Activated CD4-positive, alpha-beta T cell treated with anti-CD3 and anti-CD28 coated beads, Interleukin-2, amount 50 U/mL, for 48 hours (primary cell): Measurements from ENCODE around the gene HAAO.
"Not testable (repeated sequence)": the region's sequence is repeated elsewhere in the genome, so short reads cannot be mapped to it uniquely, and the experiment has no call there.

Experiments used
- DNase-seq, 2 experiments: peaks; one replicate each; pipeline ENCODE4 v3.0.0-alpha.2; 2020

HAAO gene

GRCh38 chr2:42743659-42743990 lies 48.8 kb downstream of the HAAO start:
- DNase-seq: no peak

GRCh38 chr2:42742740-42743658 lies 49.4 kb downstream of the HAAO start:
- no peak for DNase-seq

GRCh38 chr2:42741140-42741539 lies 51.2 kb downstream of the HAAO start:
- no peak for DNase-seq

- DNase-seq: no peak
Measured at GRCh38 chr2:42736598-42737322, 55.6 kb downstream of the HAAO start.

GRCh38 chr2:42733852-42734251 lies 58.5 kb downstream of the HAAO start:
- DNase-seq: no peak

GRCh38 chr2:42731316-42731715 lies 61.1 kb downstream of the HAAO start:
- not testable (repeated sequence) for DNase-seq

- DNase-seq: no peak
Measured at GRCh38 chr2:42726680-42727079, 65.7 kb downstream of the HAAO start.

- no peak for DNase-seq
Measured at GRCh38 chr2:42725657-42726056, 66.7 kb downstream of the HAAO start.

- DNase-seq: no peak
Measured at GRCh38 chr2:42724886-42725285, 67.5 kb downstream of the HAAO start.

GRCh38 chr2:42723465-42723864 lies 68.9 kb downstream of the HAAO start:
- no peak for DNase-seq

- peak; percentile 23 to 34 for DNase-seq
Measured at GRCh38 chr2:42722320-42723190, 69.8 kb downstream of the HAAO start.

GRCh38 chr2:42721898-42722297 lies 70.5 kb downstream of the HAAO start:
- DNase-seq: no peak
